Hepatocyte (in vitro differentiated cells): ENCODE measurements around the gene HEBP2.

Experiments
- CTCF ChIP-seq: fragments of 200-600 bp; sonication (generic); IDR thresholded peaks from 2 replicates; pipeline ENCODE4 v1.5.1; 2016; ENCODE audit warnings: antibody characterized with exemption, mild to moderate bottlenecking; ENCODE audit not compliant: poor library complexity
- EZH2 ChIP-seq: fragments of 200-600 bp; sonication (generic); IDR thresholded peaks from 2 replicates; pipeline ENCODE4 v1.6.1; 2016; ENCODE audit warnings: antibody characterized with exemption, mild to moderate bottlenecking, borderline replicate concordance

- TF ChIP-seq CTCF (no peak), EZH2 (no peak)
Observed at GRCh38 chr6:138426500-138427123, 22.6 kb downstream of the HEBP2 start.
